ENCODE measurements around the gene PDE1A.
A peak's percentile ranks its signal among the peaks of the same experiment; 100 is the strongest.

The PDE1A gene

DNA sequence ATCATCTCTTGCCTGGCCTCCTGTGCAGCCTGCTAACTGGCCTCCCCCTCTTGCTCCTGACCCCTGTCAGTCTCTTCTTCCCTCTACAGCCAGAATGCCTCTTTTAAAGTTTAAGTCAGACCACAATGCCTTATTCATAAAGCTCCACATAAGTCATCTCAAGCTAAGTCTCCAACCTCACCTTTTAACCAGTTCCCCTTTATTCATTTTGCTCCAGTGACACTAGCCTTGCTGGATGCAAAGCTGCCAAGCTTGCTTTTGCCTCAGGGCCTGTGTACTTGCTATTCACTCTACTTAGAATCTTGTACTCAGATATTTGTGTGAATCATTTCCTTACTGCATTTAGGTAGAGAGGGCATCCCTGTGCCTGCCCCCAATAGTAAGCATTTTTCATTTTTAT is 180.9 kb downstream of the PDE1A start (continued):
- TF ChIP-seq ZNF561 (tag by site-specific recombination; IDR thresholded peaks at IDR 0.05; ENCODE audit: borderline replicate concordance), result no peak

DNA sequence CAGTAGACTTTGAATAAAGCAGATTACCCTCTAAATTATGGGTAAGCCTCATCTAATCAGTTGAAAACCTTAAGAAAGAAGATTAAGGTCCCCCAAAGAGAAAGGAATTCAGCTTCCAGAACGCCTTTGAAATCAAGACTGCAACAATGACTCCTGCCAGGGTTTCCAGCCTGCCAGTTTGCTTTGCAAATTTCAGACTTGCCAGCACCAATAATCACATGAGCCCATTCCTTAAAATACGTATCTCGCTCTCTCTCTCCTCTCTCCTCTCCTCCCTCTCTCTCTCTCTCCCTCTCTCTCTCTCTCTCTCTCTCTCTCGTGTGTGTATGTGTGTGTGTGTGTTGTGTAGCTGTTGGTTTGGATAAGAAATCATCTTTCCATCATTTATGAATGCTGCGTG is 184.2 kb downstream of the PDE1A start:
- Histone ChIP-seq H3K4me1 (ENCODE audit: control insufficient read depth, insufficient read depth, low read length) (no peaks in the 10 kb centered on the region), H3K27ac (ENCODE audit: extremely low read depth, low read depth, low read length) (no peak overlapping the region), H3K4me3 (ENCODE audit: low read depth, low read length) (no peak overlapping the region), H3K36me3 (ENCODE audit: control insufficient read depth in 2 of 2, insufficient read depth in 1 of 2, low read length in 2 of 2) (no peaks in the 10 kb centered on the region), H3K9me3 (ENCODE audit: control insufficient read depth, insufficient read depth, low read depth, low read length) (no peaks in the 10 kb centered on the region)
- ChIA-PET CTCF (no interaction called here), POLR2A (no interaction called here)
- TF ChIP-seq, protein P1, sequence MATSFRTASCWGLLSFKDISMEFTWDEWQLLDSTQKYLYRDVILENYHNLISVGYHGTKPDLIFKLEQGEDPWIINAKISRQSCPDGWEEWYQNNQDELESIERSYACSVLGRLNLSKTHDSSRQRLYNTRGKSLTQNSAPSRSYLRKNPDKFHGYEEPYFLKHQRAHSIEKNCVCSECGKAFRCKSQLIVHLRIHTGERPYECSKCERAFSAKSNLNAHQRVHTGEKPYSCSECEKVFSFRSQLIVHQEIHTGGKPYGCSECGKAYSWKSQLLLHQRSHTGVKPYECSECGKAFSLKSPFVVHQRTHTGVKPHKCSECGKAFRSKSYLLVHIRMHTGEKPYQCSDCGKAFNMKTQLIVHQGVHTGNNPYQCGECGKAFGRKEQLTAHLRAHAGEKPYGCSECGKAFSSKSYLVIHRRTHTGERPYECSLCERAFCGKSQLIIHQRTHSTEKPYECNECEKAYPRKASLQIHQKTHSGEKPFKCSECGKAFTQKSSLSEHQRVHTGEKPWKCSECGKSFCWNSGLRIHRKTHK (tag by site-specific recombination; IDR thresholded peaks at IDR 0.05), result no peak
- TF ChIP-seq ZNF596 (tag by site-specific recombination; IDR thresholded peaks at IDR 0.05), result 0 out of 2 replicates have a peak, but pooled peaks have one; percentile 14

- Histone ChIP-seq H3K27ac (ENCODE audit: extremely low read depth, low read depth, low read length) (no peak overlapping the region), H3K36me3 (ENCODE audit: control insufficient read depth in 2 of 2, insufficient read depth in 1 of 2, low read length in 2 of 2) (no peaks in the 10 kb centered on the region), H3K4me3 (ENCODE audit: low read depth, low read length) (no peak overlapping the region), H3K9me3 (ENCODE audit: control insufficient read depth, insufficient read depth, low read depth, low read length) (no peaks in the 10 kb centered on the region), H3K4me1 (ENCODE audit: control insufficient read depth, insufficient read depth, low read length) (no peaks in the 10 kb centered on the region)
- ChIA-PET CTCF (no interaction called here), POLR2A (no interaction called here)
- no peak for TF ChIP-seq HOXC10 (CRISPR knock-in tag; IDR thresholded peaks at IDR 0.05)
- TF ChIP-seq ZBTB44 (tag by site-specific recombination; IDR thresholded peaks at IDR 0.05), result no peak
- no peak for TF ChIP-seq AEBP2 (tag by site-specific recombination; IDR thresholded peaks at IDR 0.05; ENCODE audit: borderline replicate concordance)
- no peak for TF ChIP-seq ZNF133 (tag by site-specific recombination; IDR thresholded peaks at IDR 0.05)
- TF ChIP-seq, protein P1 (tag by site-specific recombination; IDR thresholded peaks at IDR 0.05), result no peak
- TF ChIP-seq ZNF596 (tag by site-specific recombination; IDR thresholded peaks at IDR 0.05), result no peak
- no peak for TF ChIP-seq PRDM1 (tag by site-specific recombination; IDR thresholded peaks at IDR 0.05)
- no peak for TF ChIP-seq IKZF3 (tag by site-specific recombination; IDR thresholded peaks at IDR 0.05)
- no peak for TF ChIP-seq ZNF311 (tag by site-specific recombination; IDR thresholded peaks at IDR 0.05; ENCODE audit: borderline replicate concordance)
- TF ChIP-seq HIC1 (tag by site-specific recombination; IDR thresholded peaks at IDR 0.05), result no peak
- TF ChIP-seq ZNF138 (tag by site-specific recombination; IDR thresholded peaks at IDR 0.05; ENCODE audit: borderline replicate concordance), result no peak
- TF ChIP-seq SP3 (tag by site-specific recombination; IDR thresholded peaks at IDR 0.05), result no peak
- no peak for TF ChIP-seq ZNF416 (tag by site-specific recombination; IDR thresholded peaks at IDR 0.05)
Measured at GRCh38 chr2:182241936-182242335, 184.9 kb downstream of the PDE1A start.
